Measurements from ENCODE around the gene ILKAP.
A peak's percentile ranks its signal among the peaks of the same experiment; 100 is the strongest.

Gene ILKAP

DNA sequence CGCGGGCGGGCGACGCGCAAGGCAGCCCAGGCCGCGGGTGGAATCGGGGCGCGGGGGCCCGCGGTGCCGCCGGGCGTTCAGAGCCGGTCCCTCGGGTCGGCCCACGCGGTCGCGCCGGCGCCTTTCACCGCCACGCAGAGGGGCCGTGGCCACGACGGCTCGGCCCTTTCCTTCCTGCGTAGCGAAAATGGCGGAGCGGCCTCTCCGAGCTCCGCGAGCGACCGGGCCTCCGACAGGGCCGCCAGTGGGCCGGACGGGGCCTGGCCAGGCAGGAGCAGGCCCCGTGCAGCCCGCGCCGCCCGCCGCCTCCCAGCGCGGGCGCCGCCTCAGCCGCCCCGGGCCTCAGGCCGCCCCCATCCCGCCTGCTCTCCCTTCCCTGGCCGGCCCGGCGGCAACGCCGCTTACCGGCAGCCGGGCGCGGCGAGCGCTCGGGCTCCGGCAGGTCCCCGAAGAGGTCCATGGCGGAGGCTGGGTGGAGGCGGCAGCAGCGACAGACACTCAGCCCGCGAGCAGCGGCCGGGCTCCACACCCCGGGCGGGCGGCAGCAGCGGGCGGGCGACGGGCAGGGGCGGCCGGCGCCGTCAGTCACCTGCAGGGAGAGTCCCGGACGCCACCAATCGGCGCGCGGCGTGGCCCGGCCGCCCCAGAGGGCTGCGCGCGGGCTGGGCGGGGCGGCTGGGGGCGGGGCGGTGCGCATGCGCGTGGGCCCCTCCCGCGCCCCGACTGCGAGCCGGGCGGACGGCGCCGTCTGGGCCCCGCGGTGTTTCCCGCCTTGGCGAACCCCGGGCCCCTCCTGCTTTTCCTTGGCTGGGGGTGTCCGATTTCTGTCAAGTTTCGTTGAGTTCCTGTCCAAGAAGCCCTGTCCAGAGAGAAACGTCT is at the start of gene ILKAP:
TSS of gene ILKAP (minus strand) at position 602 of the 879 bp plus-strand sequence. CDS start at position 460, 142 bp downstream.
- peak; percentile 89 for DNase-seq

DNA sequence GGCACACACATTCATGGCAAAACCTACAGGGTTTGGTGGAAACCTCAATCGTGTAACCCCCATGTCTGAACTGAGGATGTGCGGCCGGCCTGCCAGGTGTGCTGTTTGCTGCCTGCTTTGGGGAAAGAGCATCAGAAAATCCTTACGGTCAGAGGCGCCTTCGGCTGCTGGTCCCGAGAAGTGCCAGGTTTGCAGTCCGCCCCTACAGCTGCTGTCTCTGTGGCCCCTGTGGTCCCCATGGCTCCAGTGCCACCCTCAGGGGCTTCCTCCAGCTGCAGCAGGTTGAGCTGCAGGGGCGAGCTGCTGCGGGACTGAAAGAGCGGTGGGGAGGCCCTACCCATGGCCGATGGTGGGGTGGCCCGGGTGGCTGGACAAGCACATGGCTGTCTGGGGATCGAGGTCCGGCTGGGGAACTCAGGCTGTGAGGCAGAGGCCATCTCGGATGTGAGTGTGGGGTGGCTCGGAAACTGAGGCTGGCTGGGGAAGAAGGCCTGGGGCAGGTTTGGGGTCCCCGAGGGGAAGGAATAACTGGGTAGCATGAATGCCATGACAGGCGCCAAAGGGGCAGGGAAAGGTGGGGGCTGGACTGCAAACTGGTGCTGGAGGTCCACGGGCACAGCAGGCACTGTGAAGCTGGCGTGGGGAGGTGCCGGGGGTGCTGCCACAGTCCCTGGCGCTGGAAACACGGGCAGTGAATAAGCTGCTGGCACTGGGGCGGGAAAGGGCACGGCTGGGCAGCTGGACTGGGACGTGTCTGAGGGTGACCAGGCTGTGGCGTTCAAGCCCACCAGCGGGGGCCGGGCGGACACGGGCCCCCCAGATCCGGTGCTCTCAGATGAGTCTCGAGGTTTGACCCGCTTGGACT is 49.5 kb upstream of the ILKAP start:
- DNase-seq = no peak

DNA sequence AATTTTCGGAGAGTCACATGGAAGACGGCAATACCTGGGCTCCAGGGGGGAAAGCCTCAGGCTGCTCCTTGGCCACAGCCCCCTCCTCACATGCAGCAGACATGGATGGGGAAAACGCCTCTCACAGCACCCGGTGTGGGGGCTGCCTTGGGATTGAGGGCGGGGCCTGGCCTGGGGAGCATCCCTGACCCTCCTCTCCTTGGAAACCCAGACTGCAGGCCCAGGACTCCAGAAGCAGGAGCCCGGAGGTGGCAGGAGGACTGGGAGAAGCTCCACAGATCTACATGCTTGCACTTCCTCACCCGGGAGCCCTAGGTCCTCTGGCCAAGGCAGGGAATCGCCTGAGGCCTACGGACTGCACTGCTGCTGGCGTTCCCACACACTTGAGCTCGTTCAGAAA is 48.5 kb upstream of the ILKAP start:
- DNase-seq = no peak

DNA sequence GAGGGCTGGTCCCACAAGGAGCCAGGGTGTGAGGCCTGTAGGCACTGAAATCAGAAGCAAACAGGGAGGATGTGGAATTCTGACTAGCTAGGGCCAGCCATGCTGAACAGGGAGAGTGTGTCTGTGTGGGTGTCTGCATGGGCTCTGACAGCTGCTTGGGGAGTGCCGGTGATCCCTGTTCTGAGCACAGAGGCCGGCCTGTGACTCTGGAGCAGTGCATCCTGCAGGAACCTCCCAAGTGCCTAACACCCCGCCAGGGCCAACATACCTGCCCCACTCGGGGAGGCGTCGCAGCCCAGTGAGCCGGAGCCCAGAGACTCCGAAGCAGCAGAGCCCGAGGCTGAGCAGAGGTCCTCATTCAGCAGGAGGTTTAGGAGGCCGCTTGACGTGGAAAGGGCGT is 47.8 kb upstream of the ILKAP start:
- no peak for DNase-seq

GRCh38 chr2:238250896-238251295 is 47.4 kb upstream of the ILKAP start:
- DNase-seq = no peak

DNA sequence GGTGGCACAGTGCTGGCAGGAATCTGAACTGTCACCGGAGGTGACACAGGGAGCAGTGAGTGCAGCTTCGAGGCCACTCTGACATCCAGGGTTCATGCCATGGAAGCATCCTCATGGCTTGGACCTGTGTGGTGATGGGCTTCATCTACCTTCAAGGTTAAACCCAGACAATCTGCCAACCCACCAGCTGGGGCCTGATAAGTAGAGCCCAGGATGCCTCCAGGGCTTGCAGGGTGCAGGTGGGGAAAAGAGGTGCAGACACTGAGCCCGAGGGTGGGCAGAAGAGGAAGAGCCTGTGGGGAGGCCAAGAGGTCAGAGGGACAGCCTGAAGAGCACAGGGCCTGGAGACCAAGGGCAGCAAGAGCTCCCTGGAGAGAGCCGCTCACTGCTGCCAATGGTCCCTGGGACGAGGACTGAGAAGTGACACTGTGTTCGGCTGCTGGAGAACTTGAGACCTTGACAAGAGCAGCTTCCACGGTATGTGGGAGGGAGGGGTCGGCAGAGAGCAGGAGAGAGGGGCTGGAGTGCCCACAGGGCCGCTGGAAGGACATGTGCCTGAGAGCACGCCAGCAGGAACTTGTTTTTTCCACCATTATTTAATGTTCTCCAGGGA is 44.5 kb upstream of the ILKAP start:
- no peak for DNase-seq

- no peak for DNase-seq
These were observed 43.7 kb upstream of the ILKAP start for GRCh38 chr2:238247002-238247822.

DNA sequence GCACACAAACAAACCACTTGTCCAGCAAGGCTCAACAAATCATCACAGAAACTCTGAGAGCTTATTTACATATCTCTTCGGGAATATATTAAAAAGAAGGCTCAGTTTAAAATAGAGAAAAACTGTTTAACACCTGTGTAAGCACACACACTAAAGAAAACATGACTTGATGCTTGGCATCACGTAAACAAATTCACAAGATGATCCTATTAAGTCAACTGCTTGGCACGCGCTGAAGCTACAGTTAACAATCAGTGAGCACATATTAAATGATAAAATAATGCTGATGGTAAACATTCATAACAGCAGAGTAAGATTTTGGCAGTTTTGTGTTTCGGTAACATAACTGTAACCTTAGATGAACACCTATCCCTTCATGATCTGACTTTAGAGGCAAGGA is 40.7 kb upstream of the ILKAP start:
- DNase-seq = no peak

DNA sequence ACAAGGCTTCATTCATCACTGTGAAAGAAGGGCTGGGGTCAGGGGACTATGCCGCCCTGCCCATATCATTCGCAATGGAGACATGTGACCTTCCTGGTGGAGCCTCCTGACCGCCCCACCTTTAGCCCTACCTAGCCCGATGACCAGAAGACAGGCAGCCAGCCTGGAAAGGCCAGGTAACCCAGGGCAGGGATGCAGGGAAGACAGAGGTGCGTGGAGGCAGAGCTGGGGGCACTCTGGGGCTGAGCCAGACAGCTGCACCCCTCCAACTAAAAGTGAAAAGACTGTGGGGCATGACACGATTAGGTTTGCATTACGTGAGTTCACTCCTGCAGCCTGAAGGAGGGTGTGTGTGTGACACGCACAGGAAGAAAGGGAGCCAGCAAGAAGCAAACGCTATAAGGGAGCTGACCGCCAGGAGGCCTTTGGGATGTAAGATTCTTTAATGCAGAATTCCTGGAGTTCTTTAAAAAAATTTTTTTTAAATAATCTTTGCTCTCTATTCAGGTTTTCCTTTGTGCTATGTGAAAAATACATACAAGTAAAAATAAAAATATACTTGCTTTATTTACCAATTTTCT is 40.1 kb upstream of the ILKAP start:
- DNase-seq = no peak

DNA sequence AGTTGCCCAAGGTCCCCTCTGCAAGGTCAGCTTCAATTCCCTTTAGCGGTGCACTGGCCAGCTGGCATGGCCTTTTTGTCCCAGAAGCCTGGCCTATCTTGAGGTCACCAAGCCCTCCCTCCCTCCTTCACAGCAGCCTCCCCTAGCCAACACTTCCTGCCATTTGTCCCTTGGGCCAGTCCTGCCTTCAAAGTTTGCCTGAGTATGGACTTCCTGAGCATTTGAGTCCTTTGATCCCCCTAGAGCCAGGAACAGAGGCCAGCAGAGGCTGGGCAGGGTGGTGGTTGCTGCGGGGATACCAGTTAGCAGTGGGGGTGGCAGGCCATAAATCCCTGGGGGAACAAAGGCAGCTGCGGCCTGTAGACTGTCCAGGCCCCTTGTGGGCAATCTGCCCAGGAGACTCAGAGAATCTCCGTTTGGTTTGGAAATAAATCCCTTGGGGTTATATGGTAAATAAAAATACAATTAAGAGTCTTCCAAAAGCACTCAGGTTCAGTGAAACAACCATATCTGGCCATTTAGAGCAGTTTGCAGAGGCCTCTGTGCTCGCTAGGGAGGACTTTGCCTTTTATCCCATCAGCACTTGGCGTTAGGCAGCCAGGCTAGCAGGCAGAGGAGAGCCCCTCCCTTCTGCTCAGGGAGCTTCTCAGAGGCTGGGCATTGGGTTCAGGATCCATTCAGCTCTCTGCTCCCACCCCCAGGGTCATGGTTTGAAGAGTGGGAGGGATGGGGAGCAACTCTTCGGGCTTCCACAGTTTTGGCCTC is 39.4 kb upstream of the ILKAP start:
- peak; percentile 55 for DNase-seq

DNA sequence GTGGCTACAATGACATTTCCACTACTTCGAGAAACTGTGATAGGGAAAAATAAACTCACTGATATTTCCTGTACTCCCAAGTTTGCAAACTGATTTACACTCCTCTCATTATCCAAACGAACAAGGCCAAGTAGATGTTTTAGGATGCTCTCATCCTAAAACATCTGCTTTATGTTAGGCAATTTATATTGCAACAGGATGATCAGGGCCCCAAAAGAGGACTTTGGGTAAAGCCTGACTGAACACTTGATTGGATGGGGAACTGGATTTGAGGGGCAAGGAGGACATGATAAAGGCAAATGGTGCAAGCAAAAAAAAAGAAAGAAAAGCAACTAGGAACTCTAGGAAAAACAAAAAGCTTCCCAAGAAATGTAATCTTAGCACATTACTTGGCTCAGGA is 38.5 kb upstream of the ILKAP start:
- DNase-seq = no peak

- DNase-seq = peak; percentile 96
These were observed 37.5 kb upstream of the ILKAP start for GRCh38 chr2:238240757-238241711.

- peak; percentile 96 for DNase-seq
These were observed 36.6 kb upstream of the ILKAP start, which contains the start of gene HES6 for GRCh38 chr2:238239863-238240756. TSS of gene HES6 (minus strand) at chr2:238240038. CDS start at chr2:238239905, 133 bp downstream.

- no peak for DNase-seq
These were observed 36.0 kb upstream of the ILKAP start for GRCh38 chr2:238239543-238239862.

- DNase-seq = peak; percentile 49
These were observed 35.5 kb upstream of the ILKAP start for GRCh38 chr2:238238766-238239542.

GRCh38 chr2:238238311-238238765 is 34.8 kb upstream of the ILKAP start:
- DNase-seq = no peak

- no peak for DNase-seq
These were observed 34.1 kb upstream of the ILKAP start for GRCh38 chr2:238237431-238238135.
